PC-3 (cell line): ENCODE data around the gene SERPINI1. TPM values are rescaled to one million over a fixed set of nuclear protein-coding genes. Genes with fewer than 3 reads are reported as not detected.
A peak's percentile ranks its signal among the peaks of the same experiment; 100 is the strongest.

Experiments
- ATAC-seq: fragments of 200-7000 bp; cut with Tn5 transposase; 2 replicates; pipeline ENCODE4 v1.9.1; 2020; ENCODE audit warnings: mild to moderate bottlenecking, moderate library complexity
- BruUV-seq: library from RNA; stranded (reverse); fragments of 400-500 nt; replicated peaks from 2 replicates; lab custom pipeline; 2021; lab: Mats Ljungman, UMichigan
- CTCF ChIA-PET: fragments of 300-600 bp; sonication (Branson Sonifier 250); formaldehyde crosslinking; loops from one replicate; lab custom pipeline; 2022; ENCODE audit warnings: antibody characterized with exemption; lab: Charles Lee
- POLR2A ChIA-PET: fragments of 300-600 bp; sonication (Branson Sonifier 250); formaldehyde crosslinking; loops from one replicate; lab custom pipeline; 2022; ENCODE audit warnings: antibody characterized with exemption; ENCODE audit not compliant: unreplicated experiment; lab: Charles Lee
- DNase-seq: peaks from one replicate; pipeline ENCODE4 v3.0.0-alpha.2; 2015
- H2AFZ ChIP-seq: fragments of 300-600 bp; sonication (generic); 2 replicates; pipeline ENCODE4 v1.6.0; 2016; ENCODE audit warnings: antibody characterized with exemption, low read length
- H3F3A ChIP-seq: fragments of 300-600 bp; sonication (generic); one replicate; pipeline ENCODE4 v1.6.0; 2017; ENCODE audit warnings: antibody characterized with exemption, low read length, control low read depth, mild to moderate bottlenecking; ENCODE audit not compliant: unreplicated experiment
- H3K27ac ChIP-seq: fragments of 300-600 bp; sonication (generic); 2 replicates; pipeline ENCODE4 v1.5.1; 2016; ENCODE audit warnings: mild to moderate bottlenecking, low read length
- H3K27me3 ChIP-seq: fragments of 300-600 bp; sonication (generic); 2 replicates; pipeline ENCODE4 v1.6.1; 2016; ENCODE audit warnings: low read length, mixed read lengths
- H3K36me3 ChIP-seq: fragments of 300-600 bp; sonication (generic); 2 replicates; pipeline ENCODE4 v1.6.1; 2016; ENCODE audit warnings: low read depth, mixed run types, low read length, mixed read lengths
- H3K4me1 ChIP-seq: fragments of 300-600 bp; sonication (generic); 2 replicates; pipeline ENCODE4 v1.5.1; 2016; ENCODE audit warnings: low read length; ENCODE audit not compliant: insufficient read depth
- H3K4me2 ChIP-seq: fragments of 300-600 bp; sonication (generic); 2 replicates; pipeline ENCODE4 v1.6.0; 2016; ENCODE audit warnings: low read length
- H3K4me3 ChIP-seq: fragments of 300-600 bp; sonication (generic); 2 replicates; pipeline ENCODE4 v1.5.1; 2016; ENCODE audit warnings: mild to moderate bottlenecking, low read length, mixed read lengths
- H3K79me2 ChIP-seq: fragments of 300-600 bp; sonication (generic); 2 replicates; pipeline ENCODE4 v1.6.1; 2017; ENCODE audit warnings: low read length, mixed read lengths
- H3K9ac ChIP-seq: fragments of 300-600 bp; sonication (generic); 2 replicates; pipeline ENCODE4 v1.6.0; 2016; ENCODE audit warnings: mild to moderate bottlenecking, low read length
- H3K9me2 ChIP-seq: fragments of 300-600 bp; sonication (generic); replicated peaks from 2 replicates; pipeline ENCODE4 v1.6.1; 2016; ENCODE audit warnings: mixed run types, low read length, mixed read lengths
- H3K9me3 ChIP-seq: fragments of 300-600 bp; sonication (generic); 2 replicates; pipeline ENCODE4 v1.6.1; 2016; ENCODE audit warnings: low read length, mixed read lengths
- H4K20me1 ChIP-seq: fragments of 300-600 bp; sonication (generic); 2 replicates; pipeline ENCODE4 v1.6.1; 2016; ENCODE audit warnings: low read length, mixed read lengths
- EZH2 ChIP-seq: fragments of 300-600 bp; sonication (generic); IDR thresholded peaks from one replicate; pipeline ENCODE4 v1.6.1; 2017; ENCODE audit warnings: antibody characterized with exemption, mild to moderate bottlenecking, low read length; ENCODE audit not compliant: unreplicated experiment
- EZH2phosphoT487 ChIP-seq: fragments of 300-600 bp; sonication (generic); IDR thresholded peaks from 2 replicates; pipeline ENCODE4 v1.6.1; 2018; ENCODE audit warnings: mild to moderate bottlenecking, antibody characterized with exemption, low read length, borderline replicate concordance
- intact Hi-C: fragments of 100-400 bp; cut with micrococcal nuclease; formaldehyde crosslinking; loops from 2 replicates; pipeline ENCODE4 v1.9.0; 2023
- total RNA-seq: library from RNA; depleted of rRNA; stranded (reverse); fragments of >200 nt; gene quantifications from 2 replicates; pipeline ENCODE4 v1.2.3, GENCODE V29; 2014
- TF ChIP-seq, protein P1 (sequence below): fragments of 300-600 bp; sonication (generic); conservative IDR thresholded peaks from 2 replicates; pipeline ENCODE4 v1.5.1; 2017; ENCODE audit warnings: antibody characterized with exemption, low read depth, mild to moderate bottlenecking, low read length

The SERPINI1 gene
- total RNA-seq, 1 experiment from 2014 or later, result 1.3 TPM

DNA sequence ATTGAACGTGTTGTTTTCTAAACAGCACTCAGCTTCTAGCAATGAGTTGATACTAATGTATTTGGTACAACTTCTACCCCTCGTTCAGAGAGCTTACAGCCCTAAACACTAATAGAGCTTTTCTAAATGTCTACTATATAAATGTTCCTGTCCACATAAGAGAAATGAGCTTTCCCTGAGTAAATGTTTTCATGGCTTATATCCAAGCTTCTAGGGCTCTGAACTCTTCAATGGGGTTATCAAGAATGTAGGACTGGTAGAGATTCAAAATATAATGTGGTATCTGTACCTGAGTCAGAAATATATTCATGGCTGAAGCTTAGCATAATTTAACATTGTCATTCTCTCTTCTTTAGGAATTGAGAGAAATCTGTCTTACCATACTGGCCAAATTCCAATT is 73.4 kb downstream of the SERPINI1 start:
- CTCF ChIA-PET, result no interaction called here
- DNase-seq (no peak), ATAC-seq (no peak)
- H3K9me3 ChIP-seq, result no peaks in the 10 kb centered on the region
- no peaks in the 10 kb centered on the region for H3K9me2 ChIP-seq
- H3K79me2 ChIP-seq, result no peaks in the 10 kb centered on the region
- POLR2A ChIA-PET, result no interaction called here
- no peak overlapping the region for H2AFZ ChIP-seq
- peak overlapping the region; percentile 73 for H3K9ac ChIP-seq
- H3K4me2 ChIP-seq, result peak overlapping the region; percentile 54
- no peak overlapping the region for H3K4me3 ChIP-seq
- no peaks in the 10 kb centered on the region for H4K20me1 ChIP-seq
- H3K27me3 ChIP-seq, result no peaks in the 10 kb centered on the region
- BruUV-seq, result no TSS peak
- peak overlapping the region; percentile 93 for H3K27ac ChIP-seq
- H3K36me3 ChIP-seq, result no peaks in the 10 kb centered on the region
- peaks cover 40% of the 10 kb centered on the region for H3K4me1 ChIP-seq
- no peaks in the 10 kb centered on the region for H3F3A ChIP-seq
- intact Hi-C loops, result no loop called here
- no peak for TF ChIP-seq EZH2phosphoT487
- no peak for TF ChIP-seq EZH2
- TF ChIP-seq, protein P1, sequence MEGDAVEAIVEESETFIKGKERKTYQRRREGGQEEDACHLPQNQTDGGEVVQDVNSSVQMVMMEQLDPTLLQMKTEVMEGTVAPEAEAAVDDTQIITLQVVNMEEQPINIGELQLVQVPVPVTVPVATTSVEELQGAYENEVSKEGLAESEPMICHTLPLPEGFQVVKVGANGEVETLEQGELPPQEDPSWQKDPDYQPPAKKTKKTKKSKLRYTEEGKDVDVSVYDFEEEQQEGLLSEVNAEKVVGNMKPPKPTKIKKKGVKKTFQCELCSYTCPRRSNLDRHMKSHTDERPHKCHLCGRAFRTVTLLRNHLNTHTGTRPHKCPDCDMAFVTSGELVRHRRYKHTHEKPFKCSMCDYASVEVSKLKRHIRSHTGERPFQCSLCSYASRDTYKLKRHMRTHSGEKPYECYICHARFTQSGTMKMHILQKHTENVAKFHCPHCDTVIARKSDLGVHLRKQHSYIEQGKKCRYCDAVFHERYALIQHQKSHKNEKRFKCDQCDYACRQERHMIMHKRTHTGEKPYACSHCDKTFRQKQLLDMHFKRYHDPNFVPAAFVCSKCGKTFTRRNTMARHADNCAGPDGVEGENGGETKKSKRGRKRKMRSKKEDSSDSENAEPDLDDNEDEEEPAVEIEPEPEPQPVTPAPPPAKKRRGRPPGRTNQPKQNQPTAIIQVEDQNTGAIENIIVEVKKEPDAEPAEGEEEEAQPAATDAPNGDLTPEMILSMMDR, result no peak

DNA sequence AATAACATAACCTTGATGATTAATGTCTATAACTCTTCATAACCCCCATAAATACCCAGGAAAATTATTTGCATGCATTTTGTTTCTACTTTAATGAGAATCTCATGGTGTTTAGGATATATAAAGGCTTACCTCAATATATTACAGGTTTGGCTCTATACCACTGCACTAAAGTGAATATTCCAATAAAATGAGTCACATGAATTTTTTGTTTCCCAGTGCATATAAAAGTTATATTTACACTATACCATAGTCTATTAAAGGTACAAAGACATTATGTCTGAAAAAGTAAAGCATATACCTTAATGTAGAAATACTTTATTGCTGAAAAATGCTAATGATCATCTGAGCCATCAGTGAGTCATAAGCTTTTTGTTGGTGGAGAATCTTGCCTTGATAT is 74.7 kb downstream of the SERPINI1 start:
- H3K9me3 ChIP-seq, result no peaks in the 10 kb centered on the region
- no peaks in the 10 kb centered on the region for H3K27me3 ChIP-seq
- no TSS peak for BruUV-seq
- peak; percentile 76 for DNase-seq
- TF ChIP-seq EZH2, result no peak
- TF ChIP-seq, protein P1, result no peak
- no peak for TF ChIP-seq EZH2phosphoT487
- H4K20me1 ChIP-seq, result no peaks in the 10 kb centered on the region
- H3K27ac ChIP-seq, result peak overlapping the region; percentile 93
- H3K4me1 ChIP-seq, result peaks cover 53% of the 10 kb centered on the region
- H3K4me3 ChIP-seq, result no peak overlapping the region
- intact Hi-C loops, result loop anchor here (1.0 kb wide), 1 partner anchor 75 kb away; the partner anchor contains the start of gene SERPINI1
- H3K79me2 ChIP-seq, result no peaks in the 10 kb centered on the region
- POLR2A ChIA-PET, result no interaction called here
- peak; percentile 78 for ATAC-seq
- CTCF ChIA-PET, result no interaction called here
- H3K4me2 ChIP-seq, result peak overlapping the region; percentile 54
- peak overlapping the region; percentile 73 for H3K9ac ChIP-seq
- no peak overlapping the region for H2AFZ ChIP-seq
- H3K9me2 ChIP-seq, result no peaks in the 10 kb centered on the region
- H3K36me3 ChIP-seq, result no peaks in the 10 kb centered on the region
- no peaks in the 10 kb centered on the region for H3F3A ChIP-seq

DNA sequence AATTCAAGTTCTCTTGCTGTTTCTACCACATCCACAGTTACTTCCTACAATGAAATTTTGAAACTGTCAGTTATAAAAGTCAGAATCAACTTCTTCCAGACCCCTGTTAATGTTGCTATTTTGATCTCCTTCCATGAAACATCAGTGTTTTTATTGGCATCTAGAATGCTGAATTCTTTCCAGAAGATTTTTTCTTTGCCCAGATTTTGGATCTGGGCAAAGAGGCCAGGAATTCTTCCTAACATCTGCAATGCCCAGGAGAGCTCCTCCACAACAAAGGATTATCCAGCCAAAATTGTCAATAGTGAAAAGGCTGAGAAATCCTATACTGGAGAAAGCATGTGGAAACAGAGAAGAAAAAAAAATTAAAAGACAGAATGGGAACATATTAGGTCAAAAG is 75.5 kb downstream of the SERPINI1 start:
- H3K9ac ChIP-seq, result peak overlapping the region; percentile 35
- H2AFZ ChIP-seq, result no peak overlapping the region
- no peaks in the 10 kb centered on the region for H3K79me2 ChIP-seq
- H3K27me3 ChIP-seq, result no peaks in the 10 kb centered on the region
- H3K4me2 ChIP-seq, result peak overlapping the region; percentile 12
- TF ChIP-seq, protein P1, result no peak
- TF ChIP-seq EZH2 (no peak), EZH2phosphoT487 (no peak)
- H3K9me3 ChIP-seq, result no peaks in the 10 kb centered on the region
- DNase-seq (no peak), ATAC-seq (no peak)
- H3F3A ChIP-seq, result no peaks in the 10 kb centered on the region
- BruUV-seq, result no TSS peak
- intact Hi-C loops, result no loop called here
- H3K9me2 ChIP-seq, result no peaks in the 10 kb centered on the region
- peak overlapping the region; percentile 93 for H3K27ac ChIP-seq
- H4K20me1 ChIP-seq, result no peaks in the 10 kb centered on the region
- no peak overlapping the region for H3K4me3 ChIP-seq
- peaks cover 55% of the 10 kb centered on the region for H3K4me1 ChIP-seq
- ChIA-PET POLR2A (no interaction called here), CTCF (no interaction called here)
- H3K36me3 ChIP-seq, result no peaks in the 10 kb centered on the region
